ENCODE data around the gene ERC2.

Gene ERC2

DNA sequence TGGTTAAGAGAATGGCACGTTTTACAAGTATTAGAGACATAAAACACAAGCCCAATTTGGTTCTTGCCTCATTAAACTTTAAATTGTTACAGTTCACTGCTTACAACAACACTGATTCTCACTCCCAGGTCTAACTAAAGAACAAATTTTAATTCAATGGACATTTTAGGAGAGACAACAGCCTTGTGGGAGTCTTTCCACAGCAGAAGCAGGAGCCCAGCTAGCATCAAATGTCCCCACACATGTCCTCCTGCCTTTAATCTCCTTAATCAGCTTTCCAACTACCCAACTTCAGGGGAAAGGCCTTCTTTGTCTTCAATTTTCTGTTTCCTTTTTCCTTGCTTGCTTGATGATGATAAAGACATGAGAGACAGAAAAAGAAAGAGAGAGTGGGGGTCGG lies 693.4 kb downstream of the ERC2 start:
- no peak for DNase-seq

DNA sequence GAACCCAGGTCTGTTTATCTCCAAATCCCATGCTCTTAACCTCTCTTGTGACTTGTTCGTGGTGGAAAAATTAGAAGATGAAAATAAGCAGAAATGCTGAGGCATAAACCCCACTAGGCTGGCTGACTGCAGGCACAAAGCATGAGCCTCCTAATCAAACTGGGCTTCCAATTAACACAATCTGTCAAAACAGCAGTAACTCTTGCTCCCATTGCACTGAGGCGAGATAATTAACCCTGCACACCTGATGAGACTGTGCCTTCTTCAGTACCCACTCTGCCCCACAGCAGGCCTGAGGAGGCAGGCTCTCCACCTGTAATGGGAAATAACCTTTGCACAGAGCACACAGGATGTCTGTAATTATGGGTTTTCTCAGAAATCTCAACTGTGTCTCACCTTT lies 696.8 kb downstream of the ERC2 start:
- no peak for DNase-seq

DNA sequence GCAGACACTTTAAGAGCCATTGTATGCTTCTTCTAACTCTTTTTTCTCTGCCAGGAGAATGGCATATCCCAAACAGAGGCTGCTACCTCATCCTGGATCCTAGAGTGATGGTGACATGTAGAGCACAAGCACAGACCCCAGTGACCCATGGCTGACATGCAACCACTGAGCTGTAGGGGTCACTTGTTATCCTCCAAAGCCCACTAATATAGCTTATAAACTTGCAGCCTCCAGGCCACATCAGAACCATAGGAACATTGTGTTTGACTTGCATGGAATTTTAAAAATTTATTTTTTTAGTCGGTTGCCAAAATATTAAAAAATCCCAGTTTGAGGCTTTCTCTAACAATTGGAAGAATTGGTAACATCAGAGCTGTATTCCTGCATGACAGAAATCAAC lies 698.2 kb downstream of the ERC2 start:
- no peak for DNase-seq

DNA sequence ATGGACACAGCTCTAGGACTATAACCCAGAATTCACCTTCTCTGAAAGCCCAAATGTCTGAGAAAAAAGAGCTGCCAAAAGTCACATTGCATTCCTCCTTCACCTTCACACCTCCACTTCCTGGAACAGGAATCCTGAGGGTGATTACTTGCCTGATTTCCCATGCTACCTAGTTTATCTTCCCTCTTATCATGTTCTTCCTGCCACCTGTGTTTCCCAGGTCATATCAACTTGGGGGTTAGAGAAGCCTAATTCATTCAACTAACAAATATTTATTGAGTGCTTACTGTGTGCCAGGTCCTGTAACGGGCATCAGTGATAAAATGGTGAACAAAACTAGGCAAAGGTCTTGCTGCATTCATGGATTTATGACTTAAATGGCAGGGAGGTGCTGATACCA lies 701.5 kb downstream of the ERC2 start:
- DNase-seq = no peak

DNA sequence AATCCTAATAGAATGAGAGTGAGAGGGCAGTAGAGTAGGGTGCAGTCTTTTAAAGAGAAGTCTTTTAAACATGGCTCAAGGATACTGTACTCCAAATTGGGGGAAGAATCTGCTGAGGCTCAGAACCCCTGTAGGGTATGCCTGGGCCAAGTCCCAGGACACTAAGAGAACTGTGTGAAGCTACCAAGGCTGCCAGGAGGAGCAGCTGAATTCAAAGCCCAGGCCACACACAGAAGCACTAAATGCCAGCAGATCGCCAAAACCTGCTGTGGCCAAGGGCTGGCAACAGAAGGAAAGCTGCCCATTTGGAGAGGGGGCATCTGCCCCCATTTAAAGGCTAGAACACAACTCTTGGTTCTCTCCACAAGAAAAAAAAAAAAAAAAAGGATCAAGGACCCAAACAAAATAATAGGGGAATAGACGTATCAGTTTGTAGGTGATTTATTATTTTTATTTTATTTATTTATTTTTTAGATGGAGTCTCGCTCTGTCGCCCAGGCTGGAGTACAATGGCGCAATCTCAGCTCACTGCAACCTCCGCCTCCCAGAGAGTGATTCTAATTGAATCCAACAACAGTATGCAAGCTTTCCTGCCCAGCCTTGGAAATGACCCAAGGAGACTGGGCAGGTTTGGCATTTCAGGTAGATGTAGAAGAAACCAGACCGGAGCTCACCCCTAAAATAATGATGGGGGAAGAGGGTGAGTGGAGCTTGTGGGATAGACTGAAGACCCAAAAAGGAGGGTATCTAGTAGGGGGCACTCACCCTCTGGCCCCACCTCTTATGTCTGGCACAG lies 702.2 kb downstream of the ERC2 start:
- no peak for DNase-seq

DNA sequence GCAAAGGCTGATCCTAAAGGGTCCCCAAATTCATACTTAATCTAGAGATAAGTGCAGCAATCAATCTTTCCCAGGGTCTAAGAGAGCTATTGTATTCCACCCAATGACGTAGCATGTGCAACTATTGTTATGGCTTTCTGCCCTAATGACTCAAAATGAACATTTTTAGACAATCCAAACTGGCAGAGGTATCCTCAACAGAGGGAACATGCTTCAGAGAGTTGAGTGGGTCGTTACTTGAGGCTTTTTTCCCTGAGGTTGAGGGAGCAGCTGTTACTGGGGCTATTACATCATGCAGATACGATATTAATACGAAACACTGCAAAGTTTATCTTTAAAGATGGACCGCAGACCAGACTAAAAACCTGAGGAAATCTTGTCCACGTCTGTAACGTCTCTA lies 702.9 kb downstream of the ERC2 start:
- DNase-seq = no peak

DNA sequence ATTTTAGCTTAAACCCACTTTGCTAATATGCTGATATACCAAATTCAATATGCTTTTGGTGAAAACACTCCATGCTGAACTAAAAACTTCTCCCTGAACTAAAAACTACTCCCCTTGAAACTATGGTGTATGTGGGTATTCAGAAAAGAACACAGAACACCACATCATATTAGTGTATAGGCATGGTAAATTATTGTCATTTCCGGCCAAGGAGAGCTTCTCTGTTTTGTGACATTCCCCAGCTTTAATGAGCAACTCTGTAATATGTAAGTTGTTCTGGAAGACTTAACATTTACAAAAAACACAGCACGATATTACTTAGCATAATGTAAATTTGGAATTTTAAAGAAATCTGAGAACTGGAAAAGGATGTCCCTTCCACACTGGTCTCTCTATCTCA lies 711.3 kb downstream of the ERC2 start:
- no peak for DNase-seq

DNA sequence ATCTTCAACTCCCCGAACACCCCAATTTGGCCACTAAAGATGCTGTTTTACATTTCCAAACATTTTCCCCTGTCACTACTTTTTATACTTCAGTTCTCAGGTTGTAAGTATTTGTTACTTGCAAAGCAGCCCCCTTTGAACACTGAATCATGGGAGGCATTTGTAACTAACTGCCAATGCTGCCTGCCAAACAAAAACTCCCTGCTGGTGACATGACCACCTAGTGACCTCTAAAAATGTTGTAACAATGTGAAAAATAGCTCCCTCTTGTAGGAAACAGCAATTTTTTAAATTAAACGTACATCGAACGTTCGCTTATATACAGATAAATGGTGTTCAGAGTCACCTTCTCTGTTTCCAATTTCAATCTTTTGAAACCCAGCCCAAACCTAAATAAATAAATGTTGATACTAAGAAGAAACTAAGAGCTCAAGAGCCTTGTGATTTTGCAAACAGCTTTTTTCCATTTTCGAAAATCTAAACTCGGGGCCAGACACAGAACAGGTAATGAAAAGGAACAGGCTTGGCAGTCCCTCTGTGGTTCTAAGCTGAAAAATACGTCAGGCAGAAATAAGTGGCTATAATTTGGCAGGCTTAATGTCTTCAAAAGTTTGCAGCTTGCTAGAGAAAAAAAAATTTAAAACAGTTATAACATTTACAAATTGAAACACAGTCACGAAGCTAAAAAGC lies 712.6 kb downstream of the ERC2 start:
- DNase-seq = no peak

DNA sequence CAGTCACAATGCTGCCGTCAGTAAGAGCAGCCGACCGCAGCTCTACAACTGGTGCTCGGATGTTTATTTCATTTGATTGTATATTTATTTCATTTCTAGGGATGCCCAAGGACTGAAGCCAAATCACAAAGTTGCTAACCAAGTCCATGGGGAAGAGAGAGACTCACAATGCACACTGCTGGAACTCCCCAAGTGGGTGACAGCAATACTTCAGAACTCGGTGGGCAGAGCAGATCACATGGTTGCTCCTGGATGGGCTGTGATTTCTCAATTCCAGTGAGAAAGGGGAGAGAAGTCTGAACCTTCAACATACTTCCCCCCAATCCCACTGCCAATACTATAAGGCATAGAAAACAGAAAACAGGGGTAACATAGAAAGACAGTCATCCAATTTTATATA lies 715.4 kb downstream of the ERC2 start:
- DNase-seq = no peak

DNA sequence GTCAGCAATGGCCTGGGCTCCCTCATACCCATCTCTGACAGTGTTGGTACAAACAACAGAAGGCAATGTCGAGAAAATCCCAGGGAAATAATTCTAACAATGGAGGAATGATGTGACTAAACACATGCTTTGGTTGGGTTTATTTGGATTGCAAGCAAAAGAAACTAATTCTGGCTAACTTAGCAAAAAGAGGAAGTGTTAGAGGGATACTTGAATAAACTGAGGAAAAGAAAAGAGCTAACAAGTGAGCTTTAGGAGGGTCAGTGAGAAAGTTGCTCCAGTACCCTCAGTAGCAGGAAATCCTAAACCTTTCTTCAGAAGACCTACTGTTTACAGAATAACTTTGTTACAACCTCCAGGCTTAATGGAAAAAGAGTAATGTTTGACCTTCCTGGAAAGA lies 716.5 kb downstream of the ERC2 start:
- DNase-seq = no peak

DNA sequence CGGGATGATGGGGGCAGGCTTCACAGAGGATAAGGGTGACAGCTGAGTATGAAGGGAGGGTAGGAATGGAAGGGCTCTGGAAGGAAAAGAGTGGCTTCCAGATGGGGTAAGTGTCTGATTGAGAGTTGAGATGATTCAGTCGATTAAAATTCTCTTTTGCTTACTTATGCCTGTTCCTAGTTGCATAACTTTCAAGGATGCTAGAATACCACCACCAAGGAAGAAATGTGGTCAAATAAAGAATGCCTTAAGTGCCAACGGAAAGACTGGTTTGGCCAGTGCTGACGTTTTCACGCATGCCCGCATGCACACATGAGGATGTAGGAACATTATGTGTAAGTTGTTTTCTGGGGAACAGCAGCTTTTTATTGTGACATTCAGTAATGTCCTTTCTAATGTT lies 717.7 kb downstream of the ERC2 start:
- DNase-seq = no peak

DNA sequence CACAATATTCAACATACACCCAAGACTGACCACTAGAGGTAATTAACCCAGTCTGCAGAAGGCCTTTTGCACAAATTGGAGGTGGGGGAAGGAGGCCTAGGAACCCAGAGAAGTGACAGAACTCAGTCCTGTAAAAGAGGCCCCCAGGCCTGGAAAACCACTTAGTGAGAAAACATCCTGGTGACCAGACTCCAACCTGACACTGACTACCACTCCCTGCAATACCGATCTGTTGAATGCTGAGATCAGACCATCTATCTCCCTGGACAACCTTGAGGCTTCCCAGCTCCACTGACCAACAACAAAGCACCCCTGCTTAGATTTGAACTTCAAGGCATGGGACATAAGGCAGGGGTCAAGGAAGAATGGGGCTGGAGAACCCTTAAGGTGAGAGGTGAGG lies 719.2 kb downstream of the ERC2 start:
- DNase-seq = no peak

DNA sequence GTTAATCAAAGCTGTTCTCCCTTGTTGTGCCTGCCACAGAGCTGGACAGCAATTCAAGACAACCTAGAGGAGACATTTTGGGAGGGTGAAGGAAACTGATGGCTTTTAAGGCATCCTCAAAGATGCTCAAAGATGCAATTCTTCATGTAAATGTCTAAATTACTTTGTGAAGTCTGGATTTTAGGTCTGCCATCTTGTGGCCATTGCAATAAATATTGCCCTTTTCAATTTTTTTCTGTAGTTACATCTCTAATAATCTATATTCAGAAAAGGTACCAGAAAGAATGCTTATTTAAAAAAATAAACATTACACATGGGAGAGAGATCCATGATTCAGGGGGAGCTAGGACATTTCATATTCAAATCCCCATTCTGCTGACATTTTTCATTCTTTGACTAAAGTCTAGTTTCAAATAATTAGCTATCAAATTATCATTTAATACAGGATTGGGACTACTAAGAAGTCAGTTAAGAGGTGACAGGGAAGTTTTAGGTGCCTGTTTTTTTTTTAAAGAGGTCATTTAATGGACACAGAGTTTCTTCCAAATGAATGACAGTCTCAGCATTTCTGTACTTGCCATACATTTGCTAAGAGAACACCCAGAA lies 721.4 kb downstream of the ERC2 start:
- no peak for DNase-seq

DNA sequence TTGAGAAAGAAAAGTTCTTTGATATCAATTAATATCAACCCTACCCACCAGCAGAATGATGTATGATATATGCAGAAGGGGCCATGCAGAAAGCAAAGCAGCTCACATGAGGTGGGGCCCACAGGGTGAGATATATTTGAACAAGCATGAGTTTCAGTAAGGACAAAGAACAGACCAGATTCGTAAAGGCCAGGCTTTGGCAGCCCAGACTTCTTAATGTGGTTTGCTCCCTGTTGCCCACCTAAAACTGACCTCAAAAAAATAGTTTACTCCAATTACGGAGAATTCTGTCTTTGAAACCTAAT lies 725.5 kb downstream of the ERC2 start:
- DNase-seq = no peak

DNA sequence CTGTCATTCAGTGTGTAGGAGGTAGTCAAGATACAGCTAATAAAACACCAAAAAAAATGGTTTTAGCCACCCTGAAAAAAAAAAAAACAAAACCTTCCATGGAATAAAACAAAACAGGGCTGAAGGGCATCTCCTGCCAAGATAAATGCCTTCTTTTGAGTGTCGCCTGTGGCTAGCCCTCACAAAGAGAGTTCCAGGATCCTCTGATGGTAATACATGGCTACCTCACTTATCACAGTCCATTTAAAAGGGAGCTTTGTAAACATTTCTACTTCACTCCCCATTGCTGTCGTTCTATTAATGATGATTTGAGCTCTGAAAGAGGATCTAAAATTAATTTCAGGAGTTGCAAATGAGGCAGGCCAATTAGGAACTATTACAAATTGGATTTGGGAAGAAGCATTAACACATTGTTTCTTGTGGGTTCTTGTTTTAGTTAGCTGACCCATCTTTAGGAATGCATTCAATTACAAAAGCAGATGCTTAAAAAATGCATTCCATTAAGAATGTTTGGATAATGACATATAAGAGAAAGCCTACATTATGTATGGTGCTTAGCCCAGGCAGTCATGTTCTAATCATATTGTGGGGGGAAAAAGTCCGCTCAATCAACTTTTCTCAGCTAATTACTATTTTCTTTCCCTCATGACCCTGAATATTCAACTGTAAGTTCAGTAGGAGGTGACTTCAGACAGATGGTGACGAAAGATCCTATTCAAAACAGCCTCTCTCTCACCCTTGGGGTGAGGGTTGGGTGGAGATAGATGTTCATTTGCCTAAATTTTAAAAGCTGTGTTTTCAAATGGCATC lies 726.0 kb downstream of the ERC2 start:
- DNase-seq = no peak

DNA sequence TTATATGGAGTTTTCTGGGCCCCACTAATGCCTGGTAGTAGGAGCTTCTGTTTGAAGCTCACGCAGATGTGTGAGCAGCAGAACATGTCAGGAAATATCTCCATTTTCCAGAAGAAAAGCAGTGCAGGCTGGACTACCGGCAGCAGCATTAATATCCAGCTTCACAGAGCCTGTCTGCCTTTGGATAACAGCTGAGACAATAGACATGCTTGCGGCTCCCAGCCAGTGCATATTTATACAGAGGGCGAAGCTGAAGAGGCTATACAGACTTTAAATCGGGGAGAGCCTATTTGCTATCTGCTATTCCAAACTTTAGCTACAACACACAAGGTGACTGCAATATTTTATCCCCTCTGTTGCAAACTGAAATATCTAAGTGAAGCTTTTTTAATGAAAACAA lies 731.1 kb downstream of the ERC2 start:
- DNase-seq = no peak

DNA sequence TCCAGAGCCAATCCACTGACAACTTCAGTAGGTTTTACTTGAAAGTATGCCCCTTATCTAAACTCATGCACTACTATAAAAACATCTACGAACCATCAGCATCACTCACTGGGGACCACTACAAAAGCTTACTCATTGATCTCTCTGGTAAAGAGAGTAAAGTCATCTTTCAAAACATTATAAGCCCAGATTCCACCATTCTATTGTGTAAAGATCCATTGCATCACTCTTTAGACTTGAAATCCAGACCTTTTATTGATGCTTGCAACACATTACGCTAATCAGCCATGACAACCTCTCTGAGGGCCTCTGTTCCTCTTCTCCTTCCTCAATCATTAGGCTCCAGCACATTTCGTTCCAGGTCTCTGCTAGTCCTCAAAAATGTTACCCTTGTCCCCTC lies 732.3 kb downstream of the ERC2 start:
- no peak for DNase-seq

DNA sequence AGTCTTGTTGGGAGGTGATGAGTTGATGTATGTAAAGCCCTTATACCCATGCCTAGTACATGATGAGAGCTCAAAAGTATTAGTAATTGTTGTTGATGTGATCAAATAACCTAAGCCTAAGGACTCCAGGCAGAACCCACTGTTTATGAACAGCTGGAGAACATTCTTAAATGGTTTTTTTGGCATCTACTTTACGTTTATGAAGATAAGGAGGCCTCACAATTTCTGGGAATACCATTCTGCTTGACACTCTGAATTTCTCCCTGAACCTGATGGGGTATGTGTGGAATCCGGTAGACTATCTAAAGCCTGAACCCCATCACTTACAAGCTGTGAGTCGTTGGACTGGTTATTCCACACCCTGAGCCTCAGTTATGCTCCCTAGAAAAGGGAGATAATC lies 736.5 kb downstream of the ERC2 start:
- no peak for DNase-seq

DNA sequence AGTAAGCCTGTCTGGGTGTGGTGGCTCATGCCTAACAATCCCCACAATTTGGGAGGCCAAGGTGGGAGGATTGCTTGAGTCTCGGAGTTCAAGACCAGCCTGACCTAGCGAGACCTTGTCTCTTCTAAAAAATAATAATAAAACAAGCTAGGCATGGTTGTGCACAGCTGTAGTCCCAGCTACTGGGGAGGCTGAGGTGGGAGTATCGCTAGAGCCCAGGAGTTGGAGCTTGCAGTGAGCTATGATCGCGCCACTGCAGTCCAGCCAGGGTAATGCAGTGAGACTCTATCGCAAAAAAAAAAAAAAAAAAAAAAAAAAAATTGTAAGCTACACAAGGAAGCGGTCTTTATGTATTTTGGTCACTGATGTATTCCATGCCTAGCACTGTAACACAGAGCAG lies 738.7 kb downstream of the ERC2 start:
- no peak for DNase-seq

DNA sequence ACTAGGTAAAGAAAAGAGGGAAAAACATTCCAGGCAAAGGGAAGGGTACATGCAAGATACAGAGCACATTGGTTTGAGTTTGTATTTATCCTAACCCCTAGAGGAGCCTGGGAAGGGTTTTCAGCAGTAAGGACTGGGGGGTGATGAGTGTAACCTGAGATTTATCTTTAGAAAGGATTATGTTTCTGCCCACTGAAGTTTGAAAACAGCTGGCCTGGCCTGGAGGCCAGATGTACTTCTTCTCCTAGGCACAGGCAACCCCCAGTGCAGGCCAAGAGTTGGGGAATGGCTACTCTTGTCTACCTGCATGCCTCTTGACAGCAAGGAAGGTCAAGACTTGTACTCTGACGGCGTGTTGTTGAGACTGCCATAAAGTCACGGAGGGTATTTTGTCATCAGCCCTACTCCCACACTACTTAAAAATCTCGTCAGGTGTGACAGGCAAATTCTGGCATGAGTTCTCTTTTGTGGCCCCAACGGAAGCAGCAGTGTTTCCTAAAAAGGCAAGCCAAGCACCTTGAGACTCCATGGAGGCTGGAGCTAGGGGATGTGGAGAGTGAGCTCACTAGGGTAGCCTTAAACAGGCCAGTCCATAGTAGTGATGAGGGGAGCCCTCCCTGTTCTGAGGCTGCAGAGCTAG lies 739.7 kb downstream of the ERC2 start:
- DNase-seq = no peak

DNA sequence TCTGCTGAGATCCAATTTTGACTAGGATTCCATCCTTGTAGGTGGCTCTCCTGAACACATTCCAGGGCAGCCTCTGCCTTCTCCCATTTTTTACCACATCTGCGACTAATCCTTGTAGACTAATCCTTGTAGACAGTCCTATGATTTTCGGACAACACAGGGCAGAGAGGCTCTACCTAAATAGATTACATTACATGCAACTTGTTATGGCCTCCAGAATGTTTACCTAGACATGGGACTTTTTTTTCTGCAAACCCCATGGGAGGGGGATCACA lies 741.8 kb downstream of the ERC2 start:
- no peak for DNase-seq

DNA sequence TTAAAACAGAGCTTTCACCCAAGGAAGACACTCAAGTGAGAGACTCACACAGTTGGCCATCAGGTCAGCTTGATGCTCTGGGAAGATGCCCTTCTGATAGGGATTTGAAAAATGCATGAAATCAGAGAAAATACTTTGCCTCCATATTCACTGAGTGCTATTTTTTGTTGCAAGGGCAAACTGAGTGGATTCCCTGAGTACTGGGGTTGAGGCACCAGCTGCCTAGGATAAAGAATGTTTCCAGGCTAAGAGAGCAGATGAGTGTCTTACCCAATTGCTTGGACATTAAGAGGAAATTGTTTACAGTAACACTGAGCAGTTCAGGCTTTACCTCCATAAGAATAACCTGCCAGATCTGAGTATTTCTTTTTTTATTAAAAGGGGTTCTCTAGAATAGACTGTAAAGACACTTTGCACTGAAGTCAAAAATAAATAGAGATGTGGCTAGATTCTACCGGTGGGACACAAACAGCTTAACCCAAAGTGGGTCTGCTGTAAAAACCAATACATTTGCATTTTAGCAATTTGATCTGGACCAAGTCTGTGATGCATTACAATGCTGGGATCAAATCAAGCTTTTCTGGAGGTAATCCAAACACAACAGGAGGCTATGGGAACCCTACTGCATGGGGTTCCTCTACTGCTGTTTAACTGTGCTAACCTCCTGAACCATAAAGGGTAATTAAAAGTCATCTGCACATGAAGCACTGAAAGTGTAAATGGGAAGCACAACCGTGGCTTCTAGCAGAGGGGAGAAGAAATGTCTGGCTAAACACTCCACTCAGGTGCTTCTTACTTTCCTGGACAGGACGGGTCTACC lies 742.4 kb downstream of the ERC2 start:
- DNase-seq = no peak

DNA sequence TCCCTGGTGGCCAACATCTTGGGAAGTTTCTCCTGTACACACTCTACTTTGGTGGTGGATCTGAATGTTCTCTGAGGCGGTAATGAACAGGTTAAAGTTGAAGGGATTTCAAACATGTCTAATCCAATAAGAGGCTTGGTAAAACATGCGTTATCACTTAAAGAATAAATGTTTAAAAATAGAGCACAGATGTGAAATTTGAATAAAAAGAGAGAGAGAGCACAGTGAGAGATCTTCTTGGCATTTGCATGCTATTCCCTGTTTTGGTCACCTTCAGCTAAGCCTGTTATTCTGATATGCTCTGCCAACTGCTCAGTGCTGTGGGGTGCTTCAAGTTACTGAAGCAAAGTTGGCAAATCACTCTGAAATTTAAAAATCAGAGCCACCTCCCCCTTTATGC lies 743.4 kb downstream of the ERC2 start:
- DNase-seq = no peak
